Adrenal gland (tissue), 12 donors: Measurements from ENCODE around the gene ATP6V1F. TPM values are rescaled to one million over a fixed set of nuclear protein-coding genes. Genes with fewer than 3 reads are reported as not detected.
A peak's percentile ranks its signal among the peaks of the same experiment; 100 is the strongest.

ENCODE experiments used
- DNase-seq, 7 donors: peaks; one replicate each; pipeline ENCODE4 v3.0.0-alpha.2; 2019 to 2020
- H3K27ac ChIP-seq, 5 donors: fragments of 200-600 bp; sonication (generic) in 4 of 5; 1 replicate in 3 of 5; 2 replicates in 2 of 5; pipeline versions ENCODE4 v1.5.1 to v1.8.0; 2016 to 2020; ENCODE audit warnings: mild to moderate bottlenecking in 1 of 5
- H3K27me3 ChIP-seq: fragments of 200-600 bp; 2 replicates; pipeline ENCODE4 v1.8.0; 2021
- H3K36me3 ChIP-seq, 2 donors: fragments of 200-600 bp; replicated peaks in 1 of 2; 1 replicate in 1 of 2; 2 replicates in 1 of 2; pipeline versions ENCODE4 v1.5.1 to v1.8.0; 2018 to 2022
- H3K4me1 ChIP-seq, 2 donors: fragments of 200-600 bp; replicated peaks in 1 of 2; 1 replicate in 1 of 2; 2 replicates in 1 of 2; pipeline versions ENCODE4 v1.5.1 to v1.8.0; 2018 to 2021
- H3K4me3 ChIP-seq, 4 donors: fragments of 200-600 bp; sonication (generic) in 3 of 4; one replicate each; pipeline ENCODE4 v1.5.1; 2016 to 2018
- H3K9me3 ChIP-seq, 3 donors: fragments of 200-600 bp; sonication (generic) in 1 of 3; replicated peaks in 1 of 3; 1 replicate in 2 of 3; 2 replicates in 1 of 3; pipeline versions ENCODE4 v1.5.1 to v1.8.0; 2016 to 2021
- CTCF ChIP-seq, 6 experiments: fragments of 450-650 bp in 4 of 6; fragments of 200-600 bp in 2 of 6; sonication (generic) in 1 of 6; IDR thresholded peaks; 1 replicate in 5 of 6; 2 replicates in 1 of 6; pipeline versions ENCODE4 v1.5.1 to v1.8.0; 2016 to 2021; ENCODE audit warnings: antibody characterized with exemption in 6 of 6, mild to moderate bottlenecking in 2 of 6, moderate library complexity in 1 of 6
- POLR2A ChIP-seq, 2 donors: fragments of 450-650 bp; IDR thresholded peaks; one replicate each; pipeline ENCODE4 v1.6.1; 2017; ENCODE audit warnings: antibody characterized with exemption in 2 of 2, mild to moderate bottlenecking in 2 of 2, moderate library complexity in 1 of 2
- WGBS, 4 donors: extraction: QIAGEN DNeasy Blood & Tissue Kit in 2 of 4; methylation state at CpG; one replicate each; pipeline versions ENCODE4 v1.1.5 to v1.1.7; 2013 to 2017; 5-methylcytosine and 5-hydroxymethylcytosine counted together
- intact Hi-C, 2 donors: fragments of 100-400 bp; cut with DNase I; formaldehyde crosslinking; loops; one replicate each; pipeline versions ENCODE4 v1.14.1 to v1.15.0; 2022 to 2023
- polyA plus RNA-seq, 3 donors: library from polyadenylated mRNA; stranded (reverse); fragments of 200-250 nt in 2 of 3; fragments of 350-450 nt in 1 of 3; fragmentation: Illumina TruSeq in 1 of 3; extraction: RNeasy Lipid Tissue Mini Kit (QIAGEN cat#74804) in 1 of 3; gene quantifications; one replicate each; pipeline ENCODE4 v1.2.3, GENCODE V29; 2013 to 2014
- total RNA-seq, 9 donors: library from RNA; depleted of rRNA in 4 of 9; stranded (reverse); fragments of >200 nt in 4 of 9; fragments of 120-200 nt in 1 of 9; fragmentation: NEBNext Ultra II Directional in 1 of 9; extraction: Animal tissue kit (Norgen Biotek cat#: 25700) in 1 of 9; gene quantifications; one replicate each; pipeline versions ENCODE4 v1.1.0 to v1.2.4, GENCODE V29; 2013 to 2023
- donor health status: healthy with polysubstance abuse.
- donor health status: Bipolar disorder and iron deficiency.
- donor health status: DM: yes; HTN: yes; CAD: no.
- donor health status: DM: no; HTN: no; CAD: no.
- donor health status: DM: no; HTN: no; CAD: no.
- donor health status: DM: yes; HTN: yes; CAD: no.

Gene ATP6V1F
- total and polyA plus RNA-seq, 12 donors: 94.6 to 334 (median 183) TPM

- no peaks in the 10 kb centered on the region for H3K4me1 ChIP-seq
- peak overlapping the region in 1 of 4 donors; percentile 45 for H3K4me3 ChIP-seq
- DNase-seq: no peak
- WGBS, 4 donors: 34 to 45% (median 37%) methylated on average over 13 to 41 of the region's 41 CpGs
- TF ChIP-seq CTCF (IDR thresholded peaks at IDR 0.05) (no peak), POLR2A (IDR thresholded peaks at IDR 0.05) (no peak)
- peaks cover 12% of the 10 kb centered on the region for H3K27me3 ChIP-seq
- intact Hi-C loops: no loop called here
- no peaks in the 10 kb centered on the region for H3K9me3 ChIP-seq
- no peaks in the 10 kb centered on the region for H3K36me3 ChIP-seq
- no peak overlapping the region for H3K27ac ChIP-seq
These were observed 28.7 kb downstream of the ATP6V1F start for GRCh38 chr7:128891110-128891941.

GRCh38 chr7:128891942-128892269 lies 29.2 kb downstream of the ATP6V1F start:
- no peaks in the 10 kb centered on the region for H3K9me3 ChIP-seq
- H3K27me3 ChIP-seq: peaks cover 12% of the 10 kb centered on the region
- TF ChIP-seq CTCF (IDR thresholded peaks at IDR 0.05): no peak
- no peak for TF ChIP-seq POLR2A (IDR thresholded peaks at IDR 0.05)
- H3K27ac ChIP-seq: no peak overlapping the region
- H3K4me3 ChIP-seq: no peak overlapping the region
- no peaks in the 10 kb centered on the region for H3K36me3 ChIP-seq
- H3K4me1 ChIP-seq: no peaks in the 10 kb centered on the region
- intact Hi-C loops: no loop called here
- WGBS, 4 donors: 80 to 89% (median 83%) methylated on average over 5 to 11 of the region's 11 CpGs
- DNase-seq: no peak

- Histone ChIP-seq H3K36me3 (no peaks in the 10 kb centered on the region), H3K27ac (no peak overlapping the region), H3K9me3 (no peaks in the 10 kb centered on the region), H3K4me3 (no peak overlapping the region), H3K27me3 (peaks cover 12% of the 10 kb centered on the region), H3K4me1 (no peaks in the 10 kb centered on the region)
- TF ChIP-seq CTCF (IDR thresholded peaks at IDR 0.05) (no peak), POLR2A (IDR thresholded peaks at IDR 0.05) (no peak)
- no peak for DNase-seq
- WGBS, 4 donors: 83 to 94% (median 92%) methylated on average over 8 to 13 of the region's 13 CpGs
- intact Hi-C loops: no loop called here
These were observed 30.0 kb downstream of the ATP6V1F start for GRCh38 chr7:128892521-128893250.

- DNase-seq: no peak
- Histone ChIP-seq H3K4me1 (no peaks in the 10 kb centered on the region), H3K9me3 (no peaks in the 10 kb centered on the region), H3K27me3 (peaks cover 12% of the 10 kb centered on the region), H3K4me3 (no peak overlapping the region), H3K27ac (no peak overlapping the region), H3K36me3 (no peaks in the 10 kb centered on the region)
- TF ChIP-seq CTCF (IDR thresholded peaks at IDR 0.05): no peak
- no peak for TF ChIP-seq POLR2A (IDR thresholded peaks at IDR 0.05)
- 89 to 93% (median 91%) methylated on average over 14 to 23 of the region's 23 CpGs for WGBS, 4 donors
- intact Hi-C loops: no loop called here
These were observed 30.8 kb downstream of the ATP6V1F start for GRCh38 chr7:128893251-128894100.
